WTC11 (cell line): Measurements from ENCODE around the gene CD300LD. TPM values are rescaled to one million over a fixed set of nuclear protein-coding genes. Genes with fewer than 3 reads are reported as not detected.

Source experiments
- ATAC-seq: fragments of 200-7000 bp; cut with Tn5 transposase; 2 replicates; pipeline ENCODE4 v1.10.0; 2021; ENCODE audit warnings: mild to moderate bottlenecking, moderate library complexity
- CTCF ChIA-PET: fragments of 300-600 bp; sonication (Branson Sonifier 250); formaldehyde crosslinking; loops from one replicate; lab custom pipeline; 2021; ENCODE audit warnings: antibody characterized with exemption; lab: Charles Lee
- POLR2A ChIA-PET: fragments of 350-600 bp; sonication (Branson Sonifier 250); formaldehyde crosslinking; loops from one replicate; lab custom pipeline; 2021; ENCODE audit warnings: antibody characterized with exemption; lab: Charles Lee
- DNase-seq: peaks from one replicate; pipeline ENCODE4 v3.0.0; 2021; ENCODE audit warnings: low spot score
- H3K27ac Mint-ChIP-seq: 2 replicates; pipeline ENCODE4 v1.8.0; 2021; ENCODE audit warnings: mixed read lengths
- H3K27me3 Mint-ChIP-seq: 2 replicates; pipeline ENCODE4 v1.8.0; 2021; ENCODE audit warnings: low read depth, mild to moderate bottlenecking, moderate library complexity, mixed read lengths
- H3K36me3 Mint-ChIP-seq: 2 replicates; pipeline ENCODE4 v1.8.0; 2021; ENCODE audit warnings: mixed read lengths
- H3K4me1 Mint-ChIP-seq: 2 replicates; pipeline ENCODE4 v1.8.0; 2022; ENCODE audit warnings: mixed read lengths
- H3K4me3 Mint-ChIP-seq: 2 replicates; pipeline ENCODE4 v1.8.0; 2021; ENCODE audit warnings: mild to moderate bottlenecking, moderate library complexity, mixed read lengths
- H3K9me3 Mint-ChIP-seq: 2 replicates; pipeline ENCODE4 v1.8.0; 2021; ENCODE audit warnings: mixed read lengths
- ATF1 ChIP-seq: sonication (generic); formaldehyde crosslinking; IDR thresholded peaks from 2 replicates; pipeline ENCODE4 v1.8.1; 2023; ENCODE audit warnings: mild to moderate bottlenecking, moderate library complexity, missing genetic modification reagents
- ELF4 ChIP-seq: sonication (generic); formaldehyde crosslinking; IDR thresholded peaks from 2 replicates; pipeline ENCODE4 v1.8.1; 2022; ENCODE audit warnings: low read depth, mild to moderate bottlenecking, moderate library complexity, missing genetic modification reagents
- ETV6 ChIP-seq: sonication (generic); formaldehyde crosslinking; IDR thresholded peaks from 2 replicates; pipeline ENCODE4 v1.8.1; 2022; ENCODE audit warnings: mild to moderate bottlenecking, missing genetic modification reagents
- IRF2 ChIP-seq: sonication (generic); formaldehyde crosslinking; IDR thresholded peaks from 2 replicates; pipeline ENCODE4 v1.8.0; 2022; ENCODE audit warnings: low read depth, missing genetic modification reagents, borderline replicate concordance
- JUN ChIP-seq: sonication (generic); formaldehyde crosslinking; IDR thresholded peaks from 2 replicates; pipeline ENCODE4 v1.8.0; 2023; ENCODE audit warnings: mild to moderate bottlenecking, missing genetic modification reagents
- MXD4 ChIP-seq: fragments of 250-450 bp; sonication (Bioruptor Pico); IDR thresholded peaks from 2 replicates; pipeline ENCODE4 v1.8.0; 2021; ENCODE audit warnings: mild to moderate bottlenecking, moderate library complexity, borderline replicate concordance
- MYBL2 ChIP-seq: sonication (generic); formaldehyde crosslinking; IDR thresholded peaks from 2 replicates; pipeline ENCODE4 v1.8.1; 2023; ENCODE audit warnings: mild to moderate bottlenecking, moderate library complexity, missing genetic modification reagents
- NFYB ChIP-seq: sonication (generic); formaldehyde crosslinking; conservative IDR thresholded peaks from 2 replicates; pipeline ENCODE4 v1.8.0; 2022; ENCODE audit warnings: low read depth, missing genetic modification reagents
- NR2C2 ChIP-seq: sonication (generic); formaldehyde crosslinking; IDR thresholded peaks from 2 replicates; pipeline ENCODE4 v1.8.0; 2022; ENCODE audit warnings: mild to moderate bottlenecking, missing genetic modification reagents
- NR3C1 ChIP-seq: sonication (generic); formaldehyde crosslinking; conservative IDR thresholded peaks from 2 replicates; pipeline ENCODE4 v1.8.1; 2023; ENCODE audit warnings: low read depth, mild to moderate bottlenecking, missing genetic modification reagents
- RORB ChIP-seq: fragments of 250-450 bp; sonication (Bioruptor Pico); IDR thresholded peaks from 2 replicates; pipeline ENCODE4 v1.9.0; 2021; ENCODE audit warnings: mild to moderate bottlenecking
- TP53 ChIP-seq: sonication (generic); formaldehyde crosslinking; IDR thresholded peaks from 2 replicates; pipeline ENCODE4 v1.8.1; 2023; ENCODE audit warnings: mild to moderate bottlenecking, missing genetic modification reagents
- ZNF396 ChIP-seq: fragments of 250-450 bp; sonication (Bioruptor Pico); IDR thresholded peaks from 2 replicates; pipeline ENCODE4 v1.8.0; 2021; ENCODE audit warnings: mild to moderate bottlenecking, moderate library complexity, borderline replicate concordance
- ZNF423 ChIP-seq: fragments of 250-450 bp; sonication (Bioruptor Pico); IDR thresholded peaks from 2 replicates; pipeline ENCODE4 v2.1.2; 2022; ENCODE audit warnings: mild to moderate bottlenecking, moderate library complexity
- total RNA-seq: library from RNA; stranded (reverse); gene quantifications from 3 replicates; pipeline ENCODE4 v1.2.3, GENCODE V29; 2021
- TF ChIP-seq, protein P1 (sequence below): sonication (generic); formaldehyde crosslinking; conservative IDR thresholded peaks from 2 replicates; pipeline ENCODE4 v1.8.1; 2022; ENCODE audit warnings: mild to moderate bottlenecking, missing genetic modification reagents
- TF ChIP-seq, protein P2 (sequence below): sonication (generic); formaldehyde crosslinking; IDR thresholded peaks from 2 replicates; pipeline ENCODE4 v1.8.1; 2023; ENCODE audit warnings: mild to moderate bottlenecking, missing genetic modification reagents, moderate library complexity
- TF ChIP-seq, protein P3 (sequence below): sonication (generic); formaldehyde crosslinking; IDR thresholded peaks from 2 replicates; pipeline ENCODE4 v1.8.0; 2022; ENCODE audit warnings: mild to moderate bottlenecking, missing genetic modification reagents
- TF ChIP-seq, protein P4 (sequence below): sonication (generic); formaldehyde crosslinking; IDR thresholded peaks from 2 replicates; pipeline ENCODE4 v1.8.0; 2023; ENCODE audit warnings: mild to moderate bottlenecking, missing genetic modification reagents
- TF ChIP-seq, protein P5 (sequence below): sonication (generic); formaldehyde crosslinking; IDR thresholded peaks from 2 replicates; pipeline ENCODE4 v1.8.0; 2022; ENCODE audit warnings: missing genetic modification reagents
- TF ChIP-seq, protein P6 (sequence below): sonication (generic); formaldehyde crosslinking; IDR thresholded peaks from 2 replicates; pipeline ENCODE4 v1.8.0; 2022; ENCODE audit warnings: mild to moderate bottlenecking, missing genetic modification reagents
- TF ChIP-seq, protein P7 (sequence below): sonication (generic); formaldehyde crosslinking; IDR thresholded peaks from 2 replicates; pipeline ENCODE4 v1.8.1; 2022; ENCODE audit warnings: missing genetic modification reagents, borderline replicate concordance
- TF ChIP-seq, protein P8 (sequence below): fragments of 250-450 bp; sonication (Bioruptor Pico); IDR thresholded peaks from 2 replicates; pipeline ENCODE4 v1.8.0; 2021; ENCODE audit warnings: mild to moderate bottlenecking
- TF ChIP-seq, protein P9 (sequence below): sonication (generic); formaldehyde crosslinking; IDR thresholded peaks from 2 replicates; pipeline ENCODE4 v1.8.1; 2022; ENCODE audit warnings: low read depth, mild to moderate bottlenecking, moderate library complexity, missing genetic modification reagents, borderline replicate concordance

The CD300LD gene
- total RNA-seq, 1 experiment from 2014 or later, result not detected

DNA sequence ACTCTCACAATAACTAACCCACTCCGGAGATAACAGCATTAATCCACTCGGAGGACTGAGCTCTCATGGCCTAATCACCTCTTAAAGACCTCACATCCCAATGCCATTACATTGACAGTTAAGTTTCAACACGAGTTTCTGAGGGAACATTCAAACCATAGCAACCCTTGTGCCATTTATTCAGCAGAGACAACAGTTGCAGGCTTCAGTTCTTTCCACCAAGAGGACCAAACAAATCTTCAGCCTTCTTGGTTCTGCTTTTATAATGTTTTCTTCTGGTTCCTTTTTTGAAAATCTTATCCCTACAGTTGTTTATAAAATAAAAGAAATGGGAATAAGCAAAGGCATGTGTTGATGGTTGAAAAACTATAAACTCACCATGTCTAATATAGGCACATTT lies 33.6 kb upstream of the CD300LD start:
- ChIA-PET POLR2A (no interaction called here), CTCF (no interaction called here)
- Mint-ChIP-seq H3K27me3 (peaks cover 55% of the 10 kb centered on the region), H3K4me1 (peaks cover 4% of the 10 kb centered on the region), H3K4me3 (no peak overlapping the region), H3K36me3 (no peaks in the 10 kb centered on the region), H3K27ac (no peak overlapping the region), H3K9me3 (peaks cover 21% of the 10 kb centered on the region)
- DNase-seq (no peak), ATAC-seq (no peak)
- TF ChIP-seq NR2C2 (no peak), ELF4 (CRISPR knock-in tag) (no peak), ZNF396 (CRISPR knock-in tag) (no peak), JUN (no peak), MXD4 (no peak), MYBL2 (no peak), TP53 (no peak), ZNF423 (CRISPR knock-in tag) (no peak), IRF2 (CRISPR knock-in tag) (no peak), ETV6 (no peak)
- TF ChIP-seq, protein P1, sequence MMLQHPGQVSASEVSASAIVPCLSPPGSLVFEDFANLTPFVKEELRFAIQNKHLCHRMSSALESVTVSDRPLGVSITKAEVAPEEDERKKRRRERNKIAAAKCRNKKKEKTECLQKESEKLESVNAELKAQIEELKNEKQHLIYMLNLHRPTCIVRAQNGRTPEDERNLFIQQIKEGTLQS (CRISPR knock-in tag), result no peak
- TF ChIP-seq, protein P2, sequence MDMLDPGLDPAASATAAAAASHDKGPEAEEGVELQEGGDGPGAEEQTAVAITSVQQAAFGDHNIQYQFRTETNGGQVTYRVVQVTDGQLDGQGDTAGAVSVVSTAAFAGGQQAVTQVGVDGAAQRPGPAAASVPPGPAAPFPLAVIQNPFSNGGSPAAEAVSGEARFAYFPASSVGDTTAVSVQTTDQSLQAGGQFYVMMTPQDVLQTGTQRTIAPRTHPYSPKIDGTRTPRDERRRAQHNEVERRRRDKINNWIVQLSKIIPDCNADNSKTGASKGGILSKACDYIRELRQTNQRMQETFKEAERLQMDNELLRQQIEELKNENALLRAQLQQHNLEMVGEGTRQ (CRISPR knock-in tag), result no peak

DNA sequence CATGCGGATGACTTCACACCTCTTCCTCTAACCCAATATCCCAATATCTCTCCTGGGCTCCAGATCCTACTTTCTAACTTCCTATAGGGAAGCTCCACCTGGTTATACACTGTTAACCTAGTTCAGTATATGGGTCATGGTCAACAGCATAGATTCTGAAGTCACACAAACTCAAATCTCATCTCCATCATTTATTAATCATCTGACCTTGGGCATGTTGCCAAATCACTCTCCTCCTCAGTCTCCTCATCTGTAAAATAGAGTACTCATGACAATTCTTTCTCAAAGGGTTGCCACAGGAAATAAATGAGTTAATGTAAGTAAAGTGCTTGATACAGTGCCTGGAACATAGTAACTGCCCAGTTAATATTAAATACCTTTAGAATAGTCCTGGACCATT lies 32.0 kb upstream of the CD300LD start:
- Mint-ChIP-seq H3K9me3 (peaks cover 17% of the 10 kb centered on the region), H3K4me3 (no peak overlapping the region), H3K27ac (no peak overlapping the region), H3K27me3 (peaks cover 59% of the 10 kb centered on the region), H3K36me3 (no peaks in the 10 kb centered on the region), H3K4me1 (no peaks in the 10 kb centered on the region)
- ChIA-PET POLR2A (no interaction called here), CTCF (no interaction called here)
- ATAC-seq, result no peak
- no peak for DNase-seq
- TF ChIP-seq MXD4 (no peak), NFYB (CRISPR knock-in tag) (no peak), RORB (CRISPR knock-in tag) (no peak), ZNF423 (CRISPR knock-in tag) (no peak), NR3C1 (CRISPR knock-in tag) (no peak), ATF1 (CRISPR knock-in tag) (no peak)
- TF ChIP-seq, protein P3, sequence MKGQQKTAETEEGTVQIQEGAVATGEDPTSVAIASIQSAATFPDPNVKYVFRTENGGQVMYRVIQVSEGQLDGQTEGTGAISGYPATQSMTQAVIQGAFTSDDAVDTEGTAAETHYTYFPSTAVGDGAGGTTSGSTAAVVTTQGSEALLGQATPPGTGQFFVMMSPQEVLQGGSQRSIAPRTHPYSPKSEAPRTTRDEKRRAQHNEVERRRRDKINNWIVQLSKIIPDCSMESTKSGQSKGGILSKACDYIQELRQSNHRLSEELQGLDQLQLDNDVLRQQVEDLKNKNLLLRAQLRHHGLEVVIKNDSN (CRISPR knock-in tag), result no peak
- TF ChIP-seq, protein P4, sequence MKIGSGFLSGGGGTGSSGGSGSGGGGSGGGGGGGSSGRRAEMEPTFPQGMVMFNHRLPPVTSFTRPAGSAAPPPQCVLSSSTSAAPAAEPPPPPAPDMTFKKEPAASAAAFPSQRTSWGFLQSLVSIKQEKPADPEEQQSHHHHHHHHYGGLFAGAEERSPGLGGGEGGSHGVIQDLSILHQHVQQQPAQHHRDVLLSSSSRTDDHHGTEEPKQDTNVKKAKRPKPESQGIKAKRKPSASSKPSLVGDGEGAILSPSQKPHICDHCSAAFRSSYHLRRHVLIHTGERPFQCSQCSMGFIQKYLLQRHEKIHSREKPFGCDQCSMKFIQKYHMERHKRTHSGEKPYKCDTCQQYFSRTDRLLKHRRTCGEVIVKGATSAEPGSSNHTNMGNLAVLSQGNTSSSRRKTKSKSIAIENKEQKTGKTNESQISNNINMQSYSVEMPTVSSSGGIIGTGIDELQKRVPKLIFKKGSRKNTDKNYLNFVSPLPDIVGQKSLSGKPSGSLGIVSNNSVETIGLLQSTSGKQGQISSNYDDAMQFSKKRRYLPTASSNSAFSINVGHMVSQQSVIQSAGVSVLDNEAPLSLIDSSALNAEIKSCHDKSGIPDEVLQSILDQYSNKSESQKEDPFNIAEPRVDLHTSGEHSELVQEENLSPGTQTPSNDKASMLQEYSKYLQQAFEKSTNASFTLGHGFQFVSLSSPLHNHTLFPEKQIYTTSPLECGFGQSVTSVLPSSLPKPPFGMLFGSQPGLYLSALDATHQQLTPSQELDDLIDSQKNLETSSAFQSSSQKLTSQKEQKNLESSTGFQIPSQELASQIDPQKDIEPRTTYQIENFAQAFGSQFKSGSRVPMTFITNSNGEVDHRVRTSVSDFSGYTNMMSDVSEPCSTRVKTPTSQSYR (CRISPR knock-in tag), result no peak
- TF ChIP-seq, protein P5, sequence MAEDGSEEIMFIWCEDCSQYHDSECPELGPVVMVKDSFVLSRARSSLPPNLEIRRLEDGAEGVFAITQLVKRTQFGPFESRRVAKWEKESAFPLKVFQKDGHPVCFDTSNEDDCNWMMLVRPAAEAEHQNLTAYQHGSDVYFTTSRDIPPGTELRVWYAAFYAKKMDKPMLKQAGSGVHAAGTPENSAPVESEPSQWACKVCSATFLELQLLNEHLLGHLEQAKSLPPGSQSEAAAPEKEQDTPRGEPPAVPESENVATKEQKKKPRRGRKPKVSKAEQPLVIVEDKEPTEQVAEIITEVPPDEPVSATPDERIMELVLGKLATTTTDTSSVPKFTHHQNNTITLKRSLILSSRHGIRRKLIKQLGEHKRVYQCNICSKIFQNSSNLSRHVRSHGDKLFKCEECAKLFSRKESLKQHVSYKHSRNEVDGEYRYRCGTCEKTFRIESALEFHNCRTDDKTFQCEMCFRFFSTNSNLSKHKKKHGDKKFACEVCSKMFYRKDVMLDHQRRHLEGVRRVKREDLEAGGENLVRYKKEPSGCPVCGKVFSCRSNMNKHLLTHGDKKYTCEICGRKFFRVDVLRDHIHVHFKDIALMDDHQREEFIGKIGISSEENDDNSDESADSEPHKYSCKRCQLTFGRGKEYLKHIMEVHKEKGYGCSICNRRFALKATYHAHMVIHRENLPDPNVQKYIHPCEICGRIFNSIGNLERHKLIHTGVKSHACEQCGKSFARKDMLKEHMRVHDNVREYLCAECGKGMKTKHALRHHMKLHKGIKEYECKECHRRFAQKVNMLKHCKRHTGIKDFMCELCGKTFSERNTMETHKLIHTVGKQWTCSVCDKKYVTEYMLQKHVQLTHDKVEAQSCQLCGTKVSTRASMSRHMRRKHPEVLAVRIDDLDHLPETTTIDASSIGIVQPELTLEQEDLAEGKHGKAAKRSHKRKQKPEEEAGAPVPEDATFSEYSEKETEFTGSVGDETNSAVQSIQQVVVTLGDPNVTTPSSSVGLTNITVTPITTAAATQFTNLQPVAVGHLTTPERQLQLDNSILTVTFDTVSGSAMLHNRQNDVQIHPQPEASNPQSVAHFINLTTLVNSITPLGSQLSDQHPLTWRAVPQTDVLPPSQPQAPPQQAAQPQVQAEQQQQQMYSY (CRISPR knock-in tag), result no peak
- TF ChIP-seq, protein P6, sequence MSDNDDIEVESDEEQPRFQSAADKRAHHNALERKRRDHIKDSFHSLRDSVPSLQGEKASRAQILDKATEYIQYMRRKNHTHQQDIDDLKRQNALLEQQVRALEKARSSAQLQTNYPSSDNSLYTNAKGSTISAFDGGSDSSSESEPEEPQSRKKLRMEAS (CRISPR knock-in tag), result no peak
- TF ChIP-seq, protein P7, sequence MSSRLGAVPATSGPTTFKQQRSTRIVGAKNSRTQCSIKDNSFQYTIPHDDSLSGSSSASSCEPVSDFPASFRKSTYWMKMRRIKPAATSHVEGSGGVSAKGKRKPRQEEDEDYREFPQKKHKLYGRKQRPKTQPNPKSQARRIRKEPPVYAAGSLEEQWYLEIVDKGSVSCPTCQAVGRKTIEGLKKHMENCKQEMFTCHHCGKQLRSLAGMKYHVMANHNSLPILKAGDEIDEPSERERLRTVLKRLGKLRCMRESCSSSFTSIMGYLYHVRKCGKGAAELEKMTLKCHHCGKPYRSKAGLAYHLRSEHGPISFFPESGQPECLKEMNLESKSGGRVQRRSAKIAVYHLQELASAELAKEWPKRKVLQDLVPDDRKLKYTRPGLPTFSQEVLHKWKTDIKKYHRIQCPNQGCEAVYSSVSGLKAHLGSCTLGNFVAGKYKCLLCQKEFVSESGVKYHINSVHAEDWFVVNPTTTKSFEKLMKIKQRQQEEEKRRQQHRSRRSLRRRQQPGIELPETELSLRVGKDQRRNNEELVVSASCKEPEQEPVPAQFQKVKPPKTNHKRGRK (CRISPR knock-in tag), result no peak
- TF ChIP-seq, protein P8, sequence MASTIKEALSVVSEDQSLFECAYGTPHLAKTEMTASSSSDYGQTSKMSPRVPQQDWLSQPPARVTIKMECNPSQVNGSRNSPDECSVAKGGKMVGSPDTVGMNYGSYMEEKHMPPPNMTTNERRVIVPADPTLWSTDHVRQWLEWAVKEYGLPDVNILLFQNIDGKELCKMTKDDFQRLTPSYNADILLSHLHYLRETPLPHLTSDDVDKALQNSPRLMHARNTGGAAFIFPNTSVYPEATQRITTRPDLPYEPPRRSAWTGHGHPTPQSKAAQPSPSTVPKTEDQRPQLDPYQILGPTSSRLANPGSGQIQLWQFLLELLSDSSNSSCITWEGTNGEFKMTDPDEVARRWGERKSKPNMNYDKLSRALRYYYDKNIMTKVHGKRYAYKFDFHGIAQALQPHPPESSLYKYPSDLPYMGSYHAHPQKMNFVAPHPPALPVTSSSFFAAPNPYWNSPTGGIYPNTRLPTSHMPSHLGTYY (CRISPR knock-in tag), result no peak
- TF ChIP-seq, protein P1 (CRISPR knock-in tag), result no peak
- TF ChIP-seq, protein P9, sequence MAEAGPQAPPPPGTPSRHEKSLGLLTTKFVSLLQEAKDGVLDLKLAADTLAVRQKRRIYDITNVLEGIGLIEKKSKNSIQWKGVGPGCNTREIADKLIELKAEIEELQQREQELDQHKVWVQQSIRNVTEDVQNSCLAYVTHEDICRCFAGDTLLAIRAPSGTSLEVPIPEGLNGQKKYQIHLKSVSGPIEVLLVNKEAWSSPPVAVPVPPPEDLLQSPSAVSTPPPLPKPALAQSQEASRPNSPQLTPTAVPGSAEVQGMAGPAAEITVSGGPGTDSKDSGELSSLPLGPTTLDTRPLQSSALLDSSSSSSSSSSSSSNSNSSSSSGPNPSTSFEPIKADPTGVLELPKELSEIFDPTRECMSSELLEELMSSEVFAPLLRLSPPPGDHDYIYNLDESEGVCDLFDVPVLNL (CRISPR knock-in tag), result no peak
